Central memory CD8-positive, alpha-beta T cell (primary cell): Measurements from ENCODE around the gene LRRC46.
A peak's percentile ranks its signal among the peaks of the same experiment; 100 is the strongest.

Experiments
- ATAC-seq: fragments of 150-1000 bp; cut with Tn5 transposase; replicated peaks from 2 replicates; pipeline ENCODE4 v1.10.0; 2022; ENCODE audit warnings: mild to moderate bottlenecking, moderate FRiP score, moderate number of reproducible peaks; ENCODE audit not compliant: poor library complexity, severe bottlenecking; ENCODE audit errors: extremely low read depth
- DNase-seq, 2 donors: peaks; one replicate each; pipeline ENCODE4 v3.0.0; 2021; ENCODE audit warnings: low spot score in 2 of 2
- H3K27ac Mint-ChIP-seq: one replicate; pipeline ENCODE4 v1.8.0; 2022; ENCODE audit warnings: low read depth, mild to moderate bottlenecking, moderate library complexity, mixed read lengths
- H3K27me3 Mint-ChIP-seq: one replicate; pipeline ENCODE4 v1.8.0; 2022; ENCODE audit warnings: mixed read lengths
- H3K36me3 Mint-ChIP-seq: one replicate; pipeline ENCODE4 v1.8.0; 2022; ENCODE audit warnings: mild to moderate bottlenecking, moderate library complexity, mixed read lengths; ENCODE audit not compliant: insufficient read depth
- H3K4me1 Mint-ChIP-seq: one replicate; pipeline ENCODE4 v1.8.0; 2022; ENCODE audit warnings: mixed read lengths
- H3K4me3 Mint-ChIP-seq: one replicate; pipeline ENCODE4 v1.8.0; 2022; ENCODE audit warnings: mild to moderate bottlenecking, moderate library complexity, mixed read lengths
- H3K9me3 Mint-ChIP-seq: one replicate; pipeline ENCODE4 v1.8.0; 2022; ENCODE audit warnings: mixed read lengths

Gene LRRC46

DNA sequence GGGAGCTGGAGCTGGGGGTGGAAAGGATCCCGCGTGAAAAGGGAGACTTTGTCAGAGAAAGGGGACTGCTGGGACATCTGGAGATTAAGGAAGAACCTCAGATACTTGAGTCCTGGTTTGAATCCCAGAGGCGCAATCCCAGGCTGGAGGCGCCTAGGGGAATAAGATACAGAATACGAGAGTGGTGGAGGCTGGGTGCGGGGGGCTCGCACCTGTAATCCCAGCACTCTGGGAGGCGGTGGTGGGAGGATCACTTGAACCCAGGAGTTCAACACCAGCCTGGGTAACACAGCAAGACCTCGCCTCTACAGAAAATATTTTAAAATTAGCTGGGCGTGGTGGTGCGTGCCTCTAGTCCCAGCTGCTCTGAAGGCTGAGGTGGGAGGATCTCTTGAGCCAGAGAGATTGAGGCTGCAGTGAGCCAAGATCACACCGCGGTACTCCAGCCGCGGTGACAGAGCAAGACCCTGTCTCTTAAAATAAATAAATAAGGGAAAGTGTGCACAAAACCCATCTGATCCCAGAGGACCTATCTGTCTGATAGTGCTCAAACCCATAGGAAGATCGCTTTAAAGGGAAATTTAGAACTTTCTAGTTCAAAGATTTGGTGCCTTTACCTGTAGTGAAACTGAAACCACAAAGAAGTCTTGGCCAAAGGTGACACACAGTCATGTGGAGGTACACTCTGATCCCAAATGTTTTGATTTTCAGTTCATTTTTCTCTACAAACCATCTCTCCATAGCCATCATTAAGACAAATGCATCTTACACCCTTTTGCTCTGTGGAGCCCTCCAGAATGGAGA is 10.2 kb downstream of the LRRC46 start:
- ATAC-seq, result no peak
- H3K36me3 Mint-ChIP-seq, result peaks cover 5% of the 10 kb centered on the region
- H3K4me1 Mint-ChIP-seq, result peaks cover 21% of the 10 kb centered on the region
- peak overlapping the region; percentile 96 for H3K4me3 Mint-ChIP-seq
- DNase-seq, result no peak
- H3K27ac Mint-ChIP-seq, result peak overlapping the region; percentile 97
- H3K27me3 Mint-ChIP-seq, result peaks cover 26% of the 10 kb centered on the region
- no peaks in the 10 kb centered on the region for H3K9me3 Mint-ChIP-seq

DNA sequence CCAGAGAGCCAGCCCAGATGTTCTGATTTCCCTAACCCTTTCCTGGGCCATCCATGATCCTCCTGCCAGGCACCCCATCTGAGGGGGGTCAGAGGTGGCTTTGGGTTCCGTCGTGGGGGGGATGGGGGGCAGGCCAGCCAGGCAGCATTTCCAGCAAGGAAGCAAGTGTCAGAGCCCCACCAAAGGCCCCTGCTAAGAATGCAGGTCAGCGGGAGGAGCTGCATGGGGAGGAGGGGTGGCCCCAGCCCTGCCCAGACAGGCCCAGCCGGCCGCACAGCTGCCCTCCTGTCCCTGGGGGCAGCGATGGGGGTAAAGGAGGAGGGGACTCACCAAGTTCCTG is 11.9 kb downstream of the LRRC46 start:
- no peak overlapping the region for H3K4me3 Mint-ChIP-seq
- peaks cover 21% of the 10 kb centered on the region for H3K4me1 Mint-ChIP-seq
- H3K27ac Mint-ChIP-seq, result no peak overlapping the region
- no peaks in the 10 kb centered on the region for H3K9me3 Mint-ChIP-seq
- peaks cover 5% of the 10 kb centered on the region for H3K36me3 Mint-ChIP-seq
- H3K27me3 Mint-ChIP-seq, result peaks cover 36% of the 10 kb centered on the region
- DNase-seq (no peak), ATAC-seq (no peak)

DNA sequence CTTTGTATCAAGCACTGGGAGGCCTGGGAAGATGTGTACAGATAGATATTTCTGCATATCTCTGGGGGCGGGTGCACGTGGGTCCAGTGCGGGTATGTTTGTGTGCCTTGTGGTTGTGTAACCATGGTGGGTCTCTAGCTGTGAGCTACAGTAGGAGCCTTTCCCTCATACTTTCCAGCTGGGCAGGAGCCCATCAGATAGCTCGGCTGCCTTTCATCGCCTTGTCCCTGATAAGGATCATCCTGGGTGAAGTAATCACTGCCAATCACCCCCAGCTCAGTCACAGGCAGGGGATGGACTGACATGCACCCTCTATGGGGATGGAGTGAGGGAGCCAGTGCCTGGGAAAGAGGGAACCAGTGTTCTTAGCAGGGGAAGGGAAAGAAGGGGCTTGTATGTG is 12.8 kb downstream of the LRRC46 start:
- peaks cover 5% of the 10 kb centered on the region for H3K36me3 Mint-ChIP-seq
- peaks cover 20% of the 10 kb centered on the region for H3K4me1 Mint-ChIP-seq
- H3K9me3 Mint-ChIP-seq, result no peaks in the 10 kb centered on the region
- no peak for DNase-seq
- H3K27me3 Mint-ChIP-seq, result peaks cover 45% of the 10 kb centered on the region
- no peak overlapping the region for H3K4me3 Mint-ChIP-seq
- no peak overlapping the region for H3K27ac Mint-ChIP-seq
- ATAC-seq, result no peak

DNA sequence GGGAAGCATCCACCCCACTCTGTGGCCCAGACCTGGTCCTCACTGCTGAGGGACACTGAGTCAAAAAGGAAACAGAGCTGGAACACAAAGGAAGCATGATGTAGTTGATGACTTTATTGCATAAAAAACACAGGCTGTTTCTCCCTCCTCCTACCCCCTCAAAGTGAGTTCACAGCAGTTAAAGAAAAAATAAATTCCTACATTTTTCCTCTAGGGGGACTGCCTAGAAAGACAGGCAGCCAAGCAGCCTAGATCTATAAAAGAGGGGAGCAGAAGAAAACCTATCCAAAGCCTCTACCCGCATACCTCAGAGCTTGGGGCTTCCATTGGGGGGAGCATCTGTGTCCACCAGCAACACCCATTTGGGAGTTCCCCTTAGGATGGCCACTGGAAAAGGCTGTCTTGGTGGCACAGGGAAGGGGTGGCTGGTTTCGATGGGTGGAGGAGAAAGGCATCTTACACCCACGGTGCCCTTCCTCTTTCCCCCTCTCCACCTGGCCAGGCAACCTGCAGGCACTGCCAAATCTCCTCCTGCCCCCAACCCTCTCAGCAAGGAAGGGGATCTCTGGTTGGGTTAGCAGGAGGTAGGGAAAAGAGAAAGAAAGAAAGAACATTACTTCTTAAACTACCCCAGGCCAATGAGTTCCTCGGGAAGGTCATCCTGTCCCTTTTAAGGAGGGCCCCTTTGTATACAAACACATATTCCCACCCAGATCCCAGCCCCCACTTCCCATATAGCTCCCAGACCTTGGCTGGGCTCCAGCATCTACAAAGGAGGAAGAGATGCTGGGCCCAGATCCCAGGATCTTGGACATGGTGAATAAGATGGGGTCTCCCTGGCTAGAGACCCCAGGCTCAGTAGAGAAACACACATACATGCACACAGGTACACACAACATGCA is 13.6 kb downstream of the LRRC46 start:
- DNase-seq, result no peak
- Mint-ChIP-seq H3K27ac (no peak overlapping the region), H3K4me3 (no peak overlapping the region), H3K9me3 (no peaks in the 10 kb centered on the region), H3K27me3 (peaks cover 53% of the 10 kb centered on the region), H3K36me3 (peaks cover 7% of the 10 kb centered on the region), H3K4me1 (peaks cover 12% of the 10 kb centered on the region)
- ATAC-seq, result no peak

DNA sequence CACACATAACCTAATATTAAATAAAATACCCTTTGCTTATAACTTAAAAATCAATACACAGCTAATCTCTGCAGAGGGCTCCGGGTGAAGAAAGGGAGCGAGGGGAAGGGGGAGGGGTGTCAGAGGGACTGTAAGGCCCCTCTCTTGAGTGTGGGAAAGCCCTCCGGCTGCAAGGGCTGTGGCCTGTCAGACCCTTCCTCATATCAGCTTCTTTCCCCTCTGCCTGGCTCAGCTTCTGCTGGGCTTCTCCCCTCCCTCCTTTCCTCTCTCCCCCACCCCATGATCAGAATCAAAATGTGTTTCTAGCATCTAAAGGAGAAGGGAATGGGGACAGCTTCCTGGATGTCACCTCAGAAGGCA is 14.2 kb downstream of the LRRC46 start:
- H3K4me1 Mint-ChIP-seq, result peaks cover 13% of the 10 kb centered on the region
- ATAC-seq, result no peak
- no peak overlapping the region for H3K27ac Mint-ChIP-seq
- peaks cover 6% of the 10 kb centered on the region for H3K36me3 Mint-ChIP-seq
- H3K27me3 Mint-ChIP-seq, result peaks cover 59% of the 10 kb centered on the region
- no peak overlapping the region for H3K4me3 Mint-ChIP-seq
- DNase-seq, result no peak
- no peaks in the 10 kb centered on the region for H3K9me3 Mint-ChIP-seq

DNA sequence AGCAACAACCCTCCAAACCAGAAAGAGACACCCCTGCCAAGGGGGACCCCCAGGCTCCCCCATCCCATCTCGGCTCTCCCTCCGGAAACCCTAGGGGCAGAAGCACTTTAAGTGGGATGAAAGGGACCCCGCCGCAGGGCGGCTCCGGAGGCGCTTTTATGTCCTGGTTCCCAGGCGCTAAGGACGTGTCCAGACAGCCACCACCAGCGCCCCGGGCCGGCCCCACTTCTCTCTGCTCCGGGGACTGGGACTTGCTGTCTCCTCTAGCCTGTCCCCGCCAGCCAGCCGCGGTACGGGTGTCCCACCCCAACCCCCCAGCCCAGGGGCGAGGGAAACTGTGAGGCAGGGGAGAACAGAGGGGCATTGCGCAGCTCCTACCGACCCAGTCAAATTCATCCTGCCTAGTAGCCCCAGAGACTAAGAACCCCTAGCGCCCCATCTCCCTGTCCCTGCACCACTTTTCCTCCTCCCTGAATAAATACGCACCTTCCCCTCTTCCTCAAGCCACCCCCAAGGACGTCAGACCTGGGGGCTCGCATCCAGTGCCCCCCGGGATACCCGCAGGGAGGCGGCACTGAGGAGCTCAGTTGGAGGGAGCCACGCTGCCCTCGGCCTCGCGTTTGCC is 15.4 kb downstream of the LRRC46 start:
- ATAC-seq, result no peak
- Mint-ChIP-seq H3K27ac (no peak overlapping the region), H3K9me3 (no peaks in the 10 kb centered on the region), H3K4me1 (peaks cover 9% of the 10 kb centered on the region), H3K4me3 (no peak overlapping the region), H3K36me3 (peaks cover 3% of the 10 kb centered on the region), H3K27me3 (peaks cover 67% of the 10 kb centered on the region)
- no peak for DNase-seq

DNA sequence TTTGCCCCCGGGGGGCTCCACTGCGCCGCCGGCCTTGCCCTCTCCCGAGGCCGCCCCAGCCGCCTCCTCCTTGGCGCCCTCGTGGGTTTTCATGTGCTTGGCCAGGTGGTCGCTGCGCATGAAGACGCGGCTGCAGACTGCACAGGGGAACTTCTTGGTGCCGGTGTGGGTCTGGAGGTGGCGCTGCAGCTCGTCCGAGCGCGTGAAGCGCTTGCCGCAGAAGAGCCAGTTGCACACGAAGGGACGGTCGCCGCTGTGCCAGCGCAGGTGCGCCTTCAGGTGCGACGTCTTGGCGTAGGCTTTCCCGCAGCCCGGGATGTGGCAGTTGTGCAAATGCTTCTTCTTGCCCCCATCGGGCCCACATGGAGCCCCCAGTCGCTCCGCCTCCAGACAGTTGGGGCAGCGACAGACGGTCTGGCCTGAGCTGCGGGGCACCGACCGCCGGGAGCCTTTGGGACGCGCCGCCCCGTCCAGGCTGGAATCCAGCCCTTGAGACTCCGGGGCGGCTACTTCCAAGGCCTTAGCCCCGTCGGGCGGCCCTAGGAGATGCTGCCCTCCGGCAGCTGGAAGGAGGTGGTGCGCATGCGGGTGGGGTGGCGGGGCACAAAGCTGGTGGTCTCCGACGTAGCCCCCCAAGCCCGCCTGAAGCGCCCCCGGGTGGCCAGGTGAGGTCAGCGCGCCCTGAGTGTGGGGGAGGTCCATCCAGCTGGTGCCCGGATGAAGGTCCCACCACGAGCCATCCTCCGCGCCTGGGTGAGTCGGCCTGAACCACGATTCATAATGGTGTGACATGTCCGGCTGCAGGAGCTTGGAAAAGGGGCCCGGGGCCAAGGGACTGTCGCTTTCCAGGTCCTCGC is 16.1 kb downstream of the LRRC46 start:
- no peak for DNase-seq
- peaks cover 3% of the 10 kb centered on the region for H3K36me3 Mint-ChIP-seq
- no peak overlapping the region for H3K4me3 Mint-ChIP-seq
- no peak overlapping the region for H3K27ac Mint-ChIP-seq
- no peaks in the 10 kb centered on the region for H3K9me3 Mint-ChIP-seq
- peaks cover 17% of the 10 kb centered on the region for H3K4me1 Mint-ChIP-seq
- ATAC-seq, result no peak
- H3K27me3 Mint-ChIP-seq, result peaks cover 74% of the 10 kb centered on the region

DNA sequence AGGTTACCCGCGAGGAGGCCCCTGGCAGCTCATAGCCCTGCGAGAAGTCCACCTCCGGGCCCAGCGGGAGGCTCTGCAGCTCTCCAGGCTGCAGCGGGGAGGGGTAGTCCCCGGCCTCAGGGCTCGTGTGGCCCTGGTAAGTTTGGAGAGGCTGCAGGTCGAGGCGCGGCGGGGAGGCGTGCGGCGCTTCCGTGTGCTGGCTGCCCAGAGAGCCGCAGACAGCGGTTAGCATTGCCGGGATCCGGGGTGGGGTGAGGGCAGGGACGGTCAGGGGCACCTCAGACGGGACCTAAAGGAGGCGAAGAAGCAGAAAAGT is 16.7 kb downstream of the LRRC46 start:
- H3K27ac Mint-ChIP-seq, result no peak overlapping the region
- H3K27me3 Mint-ChIP-seq, result peaks cover 80% of the 10 kb centered on the region
- H3K4me1 Mint-ChIP-seq, result peaks cover 18% of the 10 kb centered on the region
- peaks cover 3% of the 10 kb centered on the region for H3K36me3 Mint-ChIP-seq
- DNase-seq, result no peak
- no peak overlapping the region for H3K4me3 Mint-ChIP-seq
- ATAC-seq, result no peak
- H3K9me3 Mint-ChIP-seq, result no peaks in the 10 kb centered on the region

DNA sequence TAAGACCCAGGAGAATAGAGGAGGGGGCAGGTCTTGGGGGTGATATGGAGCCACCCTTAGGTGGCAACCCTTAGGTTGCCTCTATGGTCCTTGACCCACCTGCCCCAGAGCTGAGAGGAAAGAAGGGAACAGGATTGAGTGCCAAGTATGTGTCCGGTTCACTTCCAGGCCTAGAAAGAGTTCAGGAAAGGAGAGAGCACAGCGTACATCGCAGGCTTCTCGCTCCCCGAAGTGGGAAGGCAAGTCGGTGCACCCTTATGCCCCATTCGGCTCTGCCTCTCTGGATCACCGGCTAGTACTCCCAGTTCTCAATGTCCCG is 18.9 kb downstream of the LRRC46 start:
- H3K4me3 Mint-ChIP-seq, result peak overlapping the region; percentile 49
- H3K4me1 Mint-ChIP-seq, result peaks cover 18% of the 10 kb centered on the region
- peaks cover 90% of the 10 kb centered on the region for H3K27me3 Mint-ChIP-seq
- H3K36me3 Mint-ChIP-seq, result peaks cover 3% of the 10 kb centered on the region
- ATAC-seq (no peak), DNase-seq (no peak)
- H3K27ac Mint-ChIP-seq, result no peak overlapping the region
- H3K9me3 Mint-ChIP-seq, result no peaks in the 10 kb centered on the region

DNA sequence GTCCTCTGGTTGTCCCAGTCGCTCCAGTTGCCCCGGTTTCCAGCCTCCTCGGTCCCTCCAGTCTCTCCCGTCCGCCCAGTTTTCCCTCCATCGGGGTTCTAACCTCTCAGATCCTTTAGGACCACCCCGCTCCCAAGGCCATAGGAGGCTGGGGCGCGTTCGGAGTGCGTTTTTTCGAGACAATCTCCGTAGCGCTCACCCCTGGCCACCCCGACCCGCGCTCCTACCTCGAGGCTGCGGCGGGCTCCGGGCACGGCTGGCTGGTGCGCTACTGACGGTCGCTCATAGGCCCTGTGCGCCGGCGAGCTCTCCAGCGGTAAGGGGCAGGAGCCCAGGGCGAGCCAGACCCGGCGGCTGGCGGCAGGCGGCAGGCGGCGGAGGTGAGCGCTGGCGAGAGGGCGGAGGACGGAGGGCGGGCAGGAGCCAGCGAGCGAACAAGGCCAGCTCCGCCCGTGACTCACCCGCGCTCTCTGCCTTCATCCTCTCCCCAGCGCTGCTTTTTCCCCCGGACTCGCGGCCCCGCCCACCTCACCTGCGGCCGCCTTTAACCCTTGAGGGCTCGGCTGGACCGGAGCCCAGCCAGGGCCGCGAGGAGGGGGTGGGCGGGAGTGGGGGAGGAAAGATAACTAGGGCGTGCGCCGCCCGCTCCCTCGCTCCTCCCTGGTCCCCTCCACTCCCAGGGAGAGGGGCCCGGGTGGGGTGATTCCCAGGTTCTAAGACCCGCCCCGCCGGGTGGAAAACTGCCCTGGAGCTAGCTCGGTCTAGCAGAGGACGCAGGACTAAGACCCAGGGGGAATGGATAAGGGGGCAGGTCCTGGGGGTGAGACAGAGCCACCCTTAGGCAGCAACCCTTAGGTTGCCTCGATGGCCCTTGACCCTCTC is 19.5 kb downstream of the LRRC46 start, which contains the start of gene SP6:
SP6 (minus strand) TSS at position 472 of the 882 bp plus-strand sequence. CDS start 2,734 bp downstream, outside the sequence.
- H3K4me1 Mint-ChIP-seq, result peaks cover 18% of the 10 kb centered on the region
- peak in 1 of 2 donors; percentile 29 for DNase-seq
- no peak within 1 kb of the TSS for H3K27ac Mint-ChIP-seq
- peaks cover 3% of the 10 kb centered on the region for H3K36me3 Mint-ChIP-seq
- peak; percentile 82 for ATAC-seq
- H3K9me3 Mint-ChIP-seq, result no peaks in the 10 kb centered on the region
- H3K27me3 Mint-ChIP-seq, result peaks cover 90% of the 10 kb centered on the region
- peak within 1 kb of the TSS; percentile 58 for H3K4me3 Mint-ChIP-seq

DNA sequence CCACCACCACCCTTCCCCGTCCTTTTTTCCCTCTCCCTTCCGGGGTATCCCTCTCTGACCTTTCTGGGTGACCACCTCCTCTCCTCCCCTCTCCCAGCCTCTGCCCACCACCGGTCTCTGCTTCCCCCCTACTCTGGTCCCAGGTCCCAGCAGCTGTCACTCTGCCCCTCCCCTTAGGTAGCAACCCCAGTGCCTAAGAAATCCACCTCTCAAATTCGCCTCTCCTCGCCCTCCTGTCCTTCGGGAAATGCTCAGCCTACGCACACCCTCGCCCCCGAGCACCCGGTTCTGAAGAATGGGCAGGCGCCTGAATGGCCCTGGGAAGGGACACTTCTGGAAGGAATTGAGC is 20.3 kb downstream of the LRRC46 start:
- Mint-ChIP-seq H3K27ac (no peak overlapping the region), H3K4me3 (peak overlapping the region; percentile 58), H3K27me3 (peaks cover 90% of the 10 kb centered on the region), H3K36me3 (peaks cover 3% of the 10 kb centered on the region), H3K9me3 (no peaks in the 10 kb centered on the region), H3K4me1 (peaks cover 18% of the 10 kb centered on the region)
- DNase-seq, result no peak
- ATAC-seq, result no peak
